DND-41 (cell line): ENCODE measurements around the gene TRMT61A.

ENCODE experiments used
- ATAC-seq: fragments of 200-7000 bp; cut with Tn5 transposase; 3 replicates; pipeline ENCODE4 v1.9.1; 2021; ENCODE audit warnings: low read depth; ENCODE audit not compliant: insufficient read depth
- DNase-seq: peaks from one replicate; pipeline ENCODE4 v3.0.0-alpha.2; 2020
- H2AFZ ChIP-seq: 2 replicates; pipeline ENCODE4 v1.6.0; 2012; ENCODE audit warnings: low read depth, low read length
- H3K27ac ChIP-seq: 2 replicates; pipeline ENCODE4 v1.5.1; 2012; ENCODE audit warnings: low read length, inconsistent platforms
- H3K27me3 ChIP-seq: fragments of 200-600 bp; sonication (generic); 2 replicates; pipeline ENCODE4 v1.6.0; 2012; ENCODE audit warnings: low read length, mild to moderate bottlenecking, inconsistent platforms; ENCODE audit not compliant: insufficient read depth, poor library complexity
- H3K36me3 ChIP-seq: 2 replicates; pipeline ENCODE4 v1.5.1; 2012; ENCODE audit warnings: low read length, inconsistent platforms; ENCODE audit not compliant: insufficient read depth
- H3K4me1 ChIP-seq: 2 replicates; pipeline ENCODE4 v1.5.1; 2012; ENCODE audit warnings: mild to moderate bottlenecking, low read length; ENCODE audit not compliant: insufficient read depth
- H3K4me2 ChIP-seq: 2 replicates; pipeline ENCODE4 v1.6.0; 2012; ENCODE audit warnings: mild to moderate bottlenecking, moderate library complexity, low read length, inconsistent platforms; ENCODE audit not compliant: insufficient read depth
- H3K4me3 ChIP-seq, 2 experiments: fragments of 200-600 bp in 1 of 2; shearing (Covaris generic) in 1 of 2; 2 replicates each; pipeline ENCODE4 v1.5.1; 2012 to 2016; ENCODE audit warnings: inconsistent platforms in 2 of 2, low read length in 2 of 2, mild to moderate bottlenecking in 2 of 2, low read depth in 1 of 2, moderate library complexity in 1 of 2
- H3K79me2 ChIP-seq: 2 replicates; pipeline ENCODE4 v1.6.0; 2012; ENCODE audit warnings: low read length, inconsistent platforms; ENCODE audit not compliant: insufficient read depth
- H3K9ac ChIP-seq: 2 replicates; pipeline ENCODE4 v1.6.0; 2012; ENCODE audit warnings: low read depth, mild to moderate bottlenecking, inconsistent platforms, low read length, moderate library complexity
- H3K9me3 ChIP-seq: 2 replicates; pipeline ENCODE4 v1.5.1; 2012; ENCODE audit warnings: low read length, moderate library complexity, mild to moderate bottlenecking, inconsistent platforms; ENCODE audit not compliant: insufficient read depth, severe bottlenecking
- H4K20me1 ChIP-seq: 2 replicates; pipeline ENCODE4 v1.6.0; 2012; ENCODE audit warnings: low read length; ENCODE audit not compliant: insufficient read depth
- CTCF ChIP-seq: IDR thresholded peaks from 2 replicates; pipeline ENCODE4 v1.5.1; 2012; ENCODE audit warnings: borderline replicate concordance, low read length, moderate library complexity, mild to moderate bottlenecking; ENCODE audit not compliant: poor library complexity, severe bottlenecking; ENCODE audit errors: extremely low read depth
- EZH2 ChIP-seq: IDR thresholded peaks from 3 replicates; pipeline ENCODE4 v1.6.1; 2012; ENCODE audit warnings: borderline replicate concordance, low read depth, mild to moderate bottlenecking, moderate library complexity, low read length, inconsistent platforms; ENCODE audit not compliant: severe bottlenecking

TRMT61A gene

GRCh38 chr14:103491691-103492090 lies 37.3 kb upstream of the TRMT61A start:
- no peaks in the 10 kb centered on the region for H3K27me3 ChIP-seq
- no peak overlapping the region for H3K4me3 ChIP-seq
- no peak overlapping the region for H3K27ac ChIP-seq
- H2AFZ ChIP-seq: no peak overlapping the region
- no peak overlapping the region for H3K9ac ChIP-seq
- no peak overlapping the region for H3K4me2 ChIP-seq
- TF ChIP-seq EZH2: no peak
- no peak for TF ChIP-seq CTCF
- ATAC-seq (no peak), DNase-seq (no peak)
- peaks cover 72% of the 10 kb centered on the region for H3K36me3 ChIP-seq
- no peaks in the 10 kb centered on the region for H3K4me1 ChIP-seq
- H4K20me1 ChIP-seq: 0 out of 2 replicates have a peak, but pooled peaks cover 3% of the 10 kb centered on the region
- no peaks in the 10 kb centered on the region for H3K9me3 ChIP-seq
- no peaks in the 10 kb centered on the region for H3K79me2 ChIP-seq

DNA sequence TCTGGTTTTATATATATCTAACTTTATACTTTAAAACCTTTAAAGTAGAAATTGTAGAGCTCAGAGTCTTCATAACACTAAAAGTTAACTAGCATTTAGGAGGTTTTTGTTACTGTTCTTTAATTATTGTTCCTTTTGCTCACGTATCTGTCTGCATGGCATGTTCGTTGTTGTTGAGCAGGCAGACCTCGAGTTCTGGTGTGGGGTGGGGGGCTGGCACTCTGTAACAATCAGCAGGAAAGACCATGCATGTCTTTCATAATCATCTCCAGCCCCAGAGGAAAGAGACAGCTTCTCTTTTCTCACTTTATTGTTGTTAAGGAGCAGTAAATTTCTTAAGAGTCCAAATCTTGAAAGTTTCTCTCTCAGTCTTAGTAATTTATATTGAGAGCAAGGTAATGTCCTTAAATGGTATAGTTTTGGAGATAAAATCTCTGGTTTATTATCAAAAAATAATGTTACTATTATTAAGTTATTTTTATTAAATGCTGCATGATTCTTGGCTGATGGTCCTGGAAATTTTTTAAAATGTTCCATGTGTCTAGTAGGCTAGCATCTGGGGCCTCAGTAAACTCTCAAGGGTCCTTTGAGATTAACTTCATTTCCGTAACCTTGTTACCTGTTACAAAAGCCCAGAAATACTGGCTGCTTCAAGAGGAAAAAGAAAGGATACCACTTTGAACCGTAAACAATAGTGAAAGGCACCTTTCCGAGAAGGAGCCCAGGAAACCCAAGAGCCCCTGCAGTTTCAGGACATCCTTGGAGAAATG lies 36.7 kb upstream of the TRMT61A start:
- H2AFZ ChIP-seq: no peak overlapping the region
- no peaks in the 10 kb centered on the region for H3K4me1 ChIP-seq
- peaks cover 74% of the 10 kb centered on the region for H3K36me3 ChIP-seq
- DNase-seq: no peak
- H3K27me3 ChIP-seq: no peaks in the 10 kb centered on the region
- no peaks in the 10 kb centered on the region for H3K9me3 ChIP-seq
- TF ChIP-seq CTCF (no peak), EZH2 (no peak)
- H3K9ac ChIP-seq: no peak overlapping the region
- no peak for ATAC-seq
- no peak overlapping the region for H3K4me3 ChIP-seq
- H3K4me2 ChIP-seq: no peak overlapping the region
- no peaks in the 10 kb centered on the region for H3K79me2 ChIP-seq
- 0 out of 2 replicates have a peak, but pooled peaks cover 3% of the 10 kb centered on the region for H4K20me1 ChIP-seq
- H3K27ac ChIP-seq: no peak overlapping the region

DNA sequence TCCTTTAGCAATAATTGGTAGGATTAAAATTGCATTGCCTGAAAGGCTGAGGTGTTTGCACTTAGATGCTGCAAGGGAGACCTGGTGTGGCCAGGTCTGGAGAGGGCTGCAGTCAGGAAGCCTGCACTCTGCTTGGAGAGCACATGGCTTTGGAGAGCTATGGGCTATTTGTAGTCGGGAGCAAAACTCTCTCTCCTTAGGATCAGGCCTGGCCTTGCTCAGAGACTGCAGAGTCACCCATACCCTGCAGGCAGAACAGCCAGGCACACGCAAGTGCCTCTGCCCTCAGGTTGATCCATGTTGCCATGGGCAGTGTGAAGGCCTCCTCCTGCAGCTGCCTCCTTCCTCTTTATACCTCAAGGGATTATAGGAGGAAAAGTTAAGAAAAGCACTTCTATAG lies 33.1 kb upstream of the TRMT61A start:
- DNase-seq: no peak
- Histone ChIP-seq H3K27me3 (no peaks in the 10 kb centered on the region), H3K79me2 (no peaks in the 10 kb centered on the region), H4K20me1 (no peaks in the 10 kb centered on the region; the same call in none of the 2 replicates), H3K4me1 (no peaks in the 10 kb centered on the region), H3K36me3 (peaks cover 74% of the 10 kb centered on the region), H3K4me3 (no peak overlapping the region), H2AFZ (no peak overlapping the region), H3K9ac (no peak overlapping the region), H3K9me3 (no peaks in the 10 kb centered on the region), H3K4me2 (no peak overlapping the region), H3K27ac (no peak overlapping the region)
- TF ChIP-seq EZH2: no peak
- TF ChIP-seq CTCF: no peak
- ATAC-seq: no peak
